Uterus (tissue), 4 donors: Measurements from ENCODE around the gene NIPAL1. TPM values are rescaled to one million over a fixed set of nuclear protein-coding genes. Genes with fewer than 3 reads are reported as not detected.

Source experiments
- DNase-seq, 2 donors: peaks; one replicate each; pipeline ENCODE4 v3.0.0-alpha.2; 2019 to 2020
- H3K27ac ChIP-seq, 2 donors: fragments of 200-600 bp; sonication (generic); 1 replicate in 1 of 2; 2 replicates in 1 of 2; pipeline ENCODE4 v1.5.1; 2016 to 2018
- H3K27me3 ChIP-seq, 2 donors: fragments of 200-600 bp; sonication (generic); one replicate each; pipeline ENCODE4 v1.5.1; 2018 to 2019; ENCODE audit warnings: control low read depth in 1 of 2
- H3K36me3 ChIP-seq, 2 donors: fragments of 200-600 bp; sonication (generic); one replicate each; pipeline ENCODE4 v1.5.1; 2019; ENCODE audit warnings: control low read depth in 1 of 2
- H3K4me1 ChIP-seq, 2 donors: fragments of 200-600 bp; sonication (generic); one replicate each; pipeline ENCODE4 v1.5.1; 2018 to 2019; ENCODE audit warnings: control low read depth in 1 of 2
- H3K4me3 ChIP-seq, 2 donors: fragments of 200-600 bp; sonication (generic); 1 replicate in 1 of 2; 2 replicates in 1 of 2; pipeline ENCODE4 v1.5.1; 2018 to 2019; ENCODE audit warnings: mild to moderate bottlenecking in 1 of 2
- H3K9me3 ChIP-seq, 2 donors: fragments of 200-600 bp; sonication (generic); one replicate each; pipeline ENCODE4 v1.5.1; 2019; ENCODE audit warnings: control low read depth in 1 of 2
- CTCF ChIP-seq, 4 experiments: fragments of 200-600 bp in 2 of 4; fragments of 450-650 bp in 2 of 4; sonication (generic) in 2 of 4; IDR thresholded peaks; one replicate each; pipeline ENCODE4 v1.5.1; 2016 to 2019; ENCODE audit warnings: antibody characterized with exemption in 4 of 4, mild to moderate bottlenecking in 2 of 4, moderate library complexity in 1 of 4
- POLR2A ChIP-seq, 2 donors: fragments of 450-650 bp; IDR thresholded peaks; one replicate each; pipeline ENCODE4 v1.6.1; 2016; ENCODE audit warnings: antibody characterized with exemption in 2 of 2, mild to moderate bottlenecking in 1 of 2, moderate library complexity in 1 of 2
- intact Hi-C: fragments of 100-400 bp; cut with DNase I; formaldehyde crosslinking; loops from one replicate; pipeline ENCODE4 v1.15.1; 2023; ENCODE audit warnings: low total_unique reads
- total RNA-seq, 4 donors: library from RNA; depleted of rRNA in 3 of 4; stranded (reverse); fragments of >200 nt in 3 of 4; gene quantifications; one replicate each; pipeline versions ENCODE4 v1.1.0 to v1.2.4, GENCODE V29; 2014 to 2023
- donor health status: DM: yes; HTN: yes; CAD: no.

The NIPAL1 gene
- total RNA-seq, 4 donors from 2014 or later = 0.55 to 1.2 TPM; not detected in 2

- intact Hi-C loops = no loop called here
- Histone ChIP-seq H3K27ac (no peak overlapping the region), H3K4me3 (no peak overlapping the region), H3K4me1 (no peaks in the 10 kb centered on the region), H3K27me3 (no peaks in the 10 kb centered on the region), H3K9me3 (no peaks in the 10 kb centered on the region), H3K36me3 (no peaks in the 10 kb centered on the region)
- no peak for DNase-seq
- TF ChIP-seq CTCF (IDR thresholded peaks at IDR 0.05) (no peak), POLR2A (IDR thresholded peaks at IDR 0.05) (no peak)
Measured at GRCh38 chr4:48038666-48039065, 22.1 kb downstream of the NIPAL1 start.

DNA sequence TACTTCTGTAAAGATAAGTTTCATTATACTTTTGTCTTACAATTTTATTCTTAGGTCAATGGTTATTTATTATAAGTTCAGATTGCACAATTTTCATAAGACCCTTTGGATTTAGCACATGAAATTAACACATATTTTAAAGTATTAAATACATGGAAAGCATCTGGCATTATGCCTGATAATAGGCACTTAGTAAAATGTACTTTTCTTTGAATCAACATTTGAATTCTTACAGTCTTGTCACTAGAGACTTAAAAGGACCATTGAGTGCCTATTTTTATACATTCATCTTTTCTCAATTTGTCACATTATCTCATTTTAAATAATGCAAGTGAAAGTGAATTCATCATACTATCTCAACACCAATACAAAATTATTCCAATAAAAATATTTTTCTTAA lies 23.0 kb downstream of the NIPAL1 start:
- TF ChIP-seq CTCF (IDR thresholded peaks at IDR 0.05) = no peak
- TF ChIP-seq POLR2A (IDR thresholded peaks at IDR 0.05) = no peak
- intact Hi-C loops = no loop called here
- no peak overlapping the region for H3K4me3 ChIP-seq
- no peaks in the 10 kb centered on the region for H3K36me3 ChIP-seq
- no peaks in the 10 kb centered on the region for H3K9me3 ChIP-seq
- no peaks in the 10 kb centered on the region for H3K27me3 ChIP-seq
- no peak overlapping the region for H3K27ac ChIP-seq
- H3K4me1 ChIP-seq = no peaks in the 10 kb centered on the region
- no peak for DNase-seq

GRCh38 chr4:48041535-48042137 lies 25.1 kb downstream of the NIPAL1 start:
- Histone ChIP-seq H3K4me1 (no peaks in the 10 kb centered on the region), H3K36me3 (no peaks in the 10 kb centered on the region), H3K9me3 (no peaks in the 10 kb centered on the region), H3K4me3 (no peak overlapping the region), H3K27me3 (no peaks in the 10 kb centered on the region), H3K27ac (no peak overlapping the region)
- no peak for DNase-seq
- no peak for TF ChIP-seq POLR2A (IDR thresholded peaks at IDR 0.05)
- no peak for TF ChIP-seq CTCF (IDR thresholded peaks at IDR 0.05)
- intact Hi-C loops = no loop called here

GRCh38 chr4:48042979-48043461 lies 26.4 kb downstream of the NIPAL1 start:
- TF ChIP-seq POLR2A (IDR thresholded peaks at IDR 0.05) (no peak), CTCF (IDR thresholded peaks at IDR 0.05) (no peak)
- Histone ChIP-seq H3K27ac (no peak overlapping the region), H3K9me3 (no peaks in the 10 kb centered on the region), H3K4me1 (no peaks in the 10 kb centered on the region), H3K36me3 (no peaks in the 10 kb centered on the region), H3K4me3 (no peak overlapping the region), H3K27me3 (no peaks in the 10 kb centered on the region)
- intact Hi-C loops = no loop called here
- no peak for DNase-seq

DNA sequence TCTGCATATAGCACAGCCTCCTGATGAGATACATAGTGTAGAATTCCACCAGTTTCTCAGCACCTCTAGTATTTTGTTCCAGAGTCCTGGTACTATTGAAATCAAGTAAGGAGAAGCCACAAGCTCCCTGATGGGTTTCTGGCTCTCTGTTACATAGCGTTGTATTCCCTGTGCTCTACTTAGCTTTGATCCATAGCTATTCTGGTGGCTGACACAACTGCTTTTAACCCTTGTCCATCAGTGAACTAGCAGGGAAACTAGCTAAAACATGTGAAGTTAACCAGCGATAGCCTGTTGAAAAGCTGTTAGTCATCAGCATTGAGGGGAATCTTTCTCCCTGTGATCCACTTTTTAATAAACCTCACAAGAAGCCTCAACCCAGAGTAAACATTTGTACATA lies 26.9 kb downstream of the NIPAL1 start:
- TF ChIP-seq POLR2A (IDR thresholded peaks at IDR 0.05) (no peak), CTCF (IDR thresholded peaks at IDR 0.05) (no peak)
- Histone ChIP-seq H3K27ac (no peak overlapping the region), H3K27me3 (no peaks in the 10 kb centered on the region), H3K36me3 (no peaks in the 10 kb centered on the region), H3K4me1 (no peaks in the 10 kb centered on the region), H3K9me3 (no peaks in the 10 kb centered on the region), H3K4me3 (no peak overlapping the region)
- intact Hi-C loops = no loop called here
- no peak for DNase-seq
